B cell (primary cell): ENCODE results near the gene COL26A1.

Source experiments
- CTCF ChIP-seq: fragments of 200-600 bp; IDR thresholded peaks from one replicate; pipeline ENCODE4 v1.8.0; 2022; ENCODE audit warnings: antibody characterized with exemption, mild to moderate bottlenecking
- EZH2 ChIP-seq: IDR thresholded peaks from 2 replicates; pipeline ENCODE4 v1.6.1; 2012; ENCODE audit warnings: borderline replicate concordance, low read depth, mild to moderate bottlenecking, moderate library complexity, low read length; ENCODE audit not compliant: insufficient read depth, poor library complexity, severe bottlenecking

GRCh38 chr7:101370836-101371235 is 8.2 kb downstream of the COL26A1 start:
- TF ChIP-seq CTCF (no peak), EZH2 (no peak)
